Measurements from ENCODE around the gene FRZB.
A peak's percentile ranks its signal among the peaks of the same experiment; 100 is the strongest.

Gene FRZB

GRCh38 chr2:182833084-182833854 is 33.2 kb downstream of the FRZB start:
- DNase-seq = no peak

- DNase-seq = no peak
Measured at GRCh38 chr2:182831921-182832320, 34.5 kb downstream of the FRZB start.

GRCh38 chr2:182831101-182831500 is 35.3 kb downstream of the FRZB start:
- no peak for DNase-seq

GRCh38 chr2:182827182-182827879 is 39.1 kb downstream of the FRZB start:
- no peak for DNase-seq

- no peak for DNase-seq
Measured at GRCh38 chr2:182826496-182826895, 39.9 kb downstream of the FRZB start.

- no peak for DNase-seq
Measured at GRCh38 chr2:182826064-182826463, 40.4 kb downstream of the FRZB start.

GRCh38 chr2:182824767-182825158 is 41.7 kb downstream of the FRZB start:
- DNase-seq = no peak

- DNase-seq = no peak
Measured at GRCh38 chr2:182824056-182824766, 42.2 kb downstream of the FRZB start.

- no peak for DNase-seq
Measured at GRCh38 chr2:182822733-182823132, 43.7 kb downstream of the FRZB start.

- no peak for DNase-seq
Measured at GRCh38 chr2:182821182-182821581, 45.3 kb downstream of the FRZB start.

- no peak for DNase-seq
Measured at GRCh38 chr2:182819412-182819811, 47.0 kb downstream of the FRZB start.

- DNase-seq = no peak
Measured at GRCh38 chr2:182818925-182819324, 47.5 kb downstream of the FRZB start.

GRCh38 chr2:182818501-182818900 is 47.9 kb downstream of the FRZB start:
- no peak for DNase-seq

- no peak for DNase-seq
Measured at GRCh38 chr2:182817558-182817957, 48.9 kb downstream of the FRZB start.

- DNase-seq = no peak
Measured at GRCh38 chr2:182816866-182817265, 49.6 kb downstream of the FRZB start.

- no peak for DNase-seq
Measured at GRCh38 chr2:182814804-182815203, 51.6 kb downstream of the FRZB start.

- DNase-seq = no peak
Measured at GRCh38 chr2:182814380-182814779, 52.1 kb downstream of the FRZB start.

GRCh38 chr2:182810087-182810486 is 56.4 kb downstream of the FRZB start:
- no peak for DNase-seq

- no peak for DNase-seq
Measured at GRCh38 chr2:182807319-182807718, 59.1 kb downstream of the FRZB start.

GRCh38 chr2:182804128-182804527 is 62.3 kb downstream of the FRZB start:
- no peak for DNase-seq

GRCh38 chr2:182798736-182799135 is 67.7 kb downstream of the FRZB start:
- no peak for DNase-seq

GRCh38 chr2:182792441-182792840 is 74.0 kb downstream of the FRZB start:
- DNase-seq = peak; percentile 12 to 15

GRCh38 chr2:182784777-182785176 is 81.7 kb downstream of the FRZB start:
- peak; percentile 69 to 80 for DNase-seq

All from Kasumi-1 (cell line).